ENCODE measurements around the gene RARB. TPM values are rescaled to one million over a fixed set of nuclear protein-coding genes. Genes with fewer than 3 reads are reported as not detected.

The RARB gene
- total and polyA plus RNA-seq, 9 of the 15 experiments (the other 6 are each of a cell fraction or from before 2014, with no cell fraction given) = 0.15 to 1.3 (median 0.27) TPM

DNA sequence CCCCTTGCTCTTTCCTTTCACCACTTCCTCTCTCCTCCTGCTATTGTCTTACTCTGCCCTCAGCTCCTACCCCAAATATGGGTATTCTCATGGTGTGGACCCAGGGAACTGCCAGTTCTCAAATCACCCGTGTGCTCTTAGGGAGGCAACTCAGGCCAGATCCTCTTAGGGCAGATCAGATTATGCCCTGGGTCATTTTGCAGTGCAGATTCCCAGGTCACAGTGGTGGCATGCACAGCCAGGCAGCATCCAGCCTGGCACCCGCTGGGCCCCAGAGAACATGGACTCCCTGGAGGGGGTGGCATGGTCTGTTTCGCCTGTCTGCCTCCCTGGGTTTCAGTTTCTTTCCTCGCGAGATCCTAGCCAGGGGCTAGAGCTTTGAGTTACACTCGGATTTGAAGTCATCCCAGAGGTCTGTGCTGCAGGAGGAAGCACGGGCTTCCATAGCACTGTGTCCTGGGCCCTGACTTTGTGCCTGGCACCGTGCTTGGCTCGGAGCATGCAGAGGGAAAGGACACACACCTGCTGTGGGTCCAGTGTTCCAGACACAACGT lies 140.5 kb downstream of the RARB start:
- Histone ChIP-seq H3K27me3 (ENCODE audit: control insufficient read depth in 2 of 2, insufficient read depth in 2 of 2, low read length in 2 of 2) (peaks cover 30 to 64% of the 10 kb centered on the region in 2 experiments), H3K4me1 (replicated peaks in 1 of 2; ENCODE audit: control insufficient read depth in 2 of 2, insufficient read depth in 2 of 2, low read length in 2 of 2) (no peaks in the 10 kb centered on the region), H3K4me2 (ENCODE audit: insufficient read depth, low read length) (no peak overlapping the region), H3K9me3 (replicated peaks; ENCODE audit: control insufficient read depth, insufficient read depth, low read depth, low read length) (no peaks in the 10 kb centered on the region), H2AFZ (ENCODE audit: low read depth, low read length) (no peak overlapping the region), H3K36me3 (ENCODE audit: control insufficient read depth, insufficient read depth, low read length) (no peaks in the 10 kb centered on the region), H3K9ac (ENCODE audit: insufficient read depth in 1 of 2, low read depth in 2 of 2, low read length in 2 of 2) (peak overlapping the region in 1 of 2 experiments; percentile 41; a peak in 1 of 4 replicates), H3K79me2 (ENCODE audit: control insufficient read depth, insufficient read depth, low read length) (no peaks in the 10 kb centered on the region), H3K4me3 (no peak overlapping the region), H3K27ac (ENCODE audit: extremely low read depth, low read depth, low read length) (no peak overlapping the region), H4K20me1 (replicated peaks; ENCODE audit: control insufficient read depth, insufficient read depth, low read length) (no peaks in the 10 kb centered on the region), H3K9me1 (ENCODE audit: control insufficient read depth, insufficient read depth, low read length) (no peaks in the 10 kb centered on the region)
- DNase-seq (ENCODE audit: extremely low read depth in 1 of 4, low spot score in 3 of 4) (no peak), ATAC-seq (no peak), FAIRE-seq (no peak)
- ChIA-PET POLR2A (interaction anchor here (0.6 to 1.2 kb wide), 2 partner anchors 10 to 11 kb away, joined by 3 read pairs; no protein-coding TSS in a partner anchor), CTCF (ENCODE audit: low intra/inter-chr PET ratio) (no interaction called here)
- intact Hi-C loops (cut with micrococcal nuclease) = no loop called here
- peak; percentile 69 for TF ChIP-seq CHD2 (IDR thresholded peaks at IDR 0.05; ENCODE audit: low read depth, low read length)
- TF ChIP-seq ZNF766 (CRISPR knock-in tag; conservative IDR thresholded peaks at IDR 0.05) = no peak
- no peak for TF ChIP-seq RNF219 (CRISPR knock-in tag; IDR thresholded peaks at IDR 0.05)
- TF ChIP-seq KDM1A (IDR thresholded peaks at IDR 0.05) = 0 out of 4 replicates have a peak, but pooled peaks of 1 of the 2 experiments have one; percentile 1
- no TSS peak for BruUV-seq (replicated peaks)
- in situ Hi-C loops (cut with MboI) = no loop called here
- under 1% methylated on average over 10 of the region's 10 CpGs for WGBS (ENCODE audit: insufficient coverage, low coverage, missing lambda C conversion rate)

All from K562 (cell line).